Raji (cell line): Measurements from ENCODE around the gene CCDC188.

Experiments used
- POLR2A ChIP-seq: IDR thresholded peaks from 2 replicates; pipeline ENCODE4 v1.6.1; 2011; ENCODE audit warnings: low read depth, low read length, control low read depth; ENCODE audit not compliant: insufficient read depth

CCDC188 gene

GRCh38 chr22:20128902-20129746 lies 21.7 kb downstream of the CCDC188 start:
- TF ChIP-seq POLR2A = no peak

GRCh38 chr22:20128619-20128901 lies 22.3 kb downstream of the CCDC188 start:
- no peak for TF ChIP-seq POLR2A

- TF ChIP-seq POLR2A = no peak
Measured at GRCh38 chr22:20127869-20128618, 22.8 kb downstream of the CCDC188 start.

GRCh38 chr22:20127318-20127868 lies 23.5 kb downstream of the CCDC188 start:
- TF ChIP-seq POLR2A = no peak

- TF ChIP-seq POLR2A = no peak
Measured at GRCh38 chr22:20126284-20127029, 24.4 kb downstream of the CCDC188 start.

- TF ChIP-seq POLR2A = no peak
Measured at GRCh38 chr22:20125201-20126174, 25.4 kb downstream of the CCDC188 start.

GRCh38 chr22:20124083-20124787 lies 26.6 kb downstream of the CCDC188 start:
- no peak for TF ChIP-seq POLR2A

- TF ChIP-seq POLR2A = no peak
Measured at GRCh38 chr22:20123366-20124082, 27.3 kb downstream of the CCDC188 start.

- no peak for TF ChIP-seq POLR2A
Measured at GRCh38 chr22:20121856-20122415, 28.9 kb downstream of the CCDC188 start.

GRCh38 chr22:20118300-20119020 lies 32.4 kb downstream of the CCDC188 start:
- TF ChIP-seq POLR2A = no peak

GRCh38 chr22:20117633-20118299 lies 33.1 kb downstream of the CCDC188 start:
- no peak for TF ChIP-seq POLR2A
